Measurements from ENCODE around the gene KRTAP13-4. TPM values are rescaled to one million over a fixed set of nuclear protein-coding genes. Genes with fewer than 3 reads are reported as not detected.

KRTAP13-4 gene
- total and polyA plus RNA-seq, 11 donors, result not detected

GRCh38 chr21:30444204-30444603, 14.2 kb downstream of the KRTAP13-4 start:
- TF ChIP-seq CTCF (IDR thresholded peaks at IDR 0.05), result peak in 10 of 12 donors; percentile 5 to 53 (median 37)
- no peak for TF ChIP-seq POLR2A (IDR thresholded peaks at IDR 0.05)
- no peak overlapping the region for H3K27ac ChIP-seq
- H3K27me3 ChIP-seq, result no peaks in the 10 kb centered on the region
- intact Hi-C loops (cut with DNase I), result loop anchor here (2.0 to 10.0 kb wide), 5 partner anchors 288 to 643 kb away; no protein-coding TSS in a partner anchor
- ATAC-seq (peak; percentile 64 to 89 (median 82)), DNase-seq (peak in 1 of 5 donors; percentile 30)
- H3K4me3 ChIP-seq, result no peak overlapping the region
- WGBS, 4 donors, result 28 to 52% (median 43%) methylated on average over 1 of the region's 1 CpG
- no peaks in the 10 kb centered on the region for H3K4me1 ChIP-seq
- no peaks in the 10 kb centered on the region for H3K9me3 ChIP-seq
- H3K36me3 ChIP-seq, result no peaks in the 10 kb centered on the region

DNA sequence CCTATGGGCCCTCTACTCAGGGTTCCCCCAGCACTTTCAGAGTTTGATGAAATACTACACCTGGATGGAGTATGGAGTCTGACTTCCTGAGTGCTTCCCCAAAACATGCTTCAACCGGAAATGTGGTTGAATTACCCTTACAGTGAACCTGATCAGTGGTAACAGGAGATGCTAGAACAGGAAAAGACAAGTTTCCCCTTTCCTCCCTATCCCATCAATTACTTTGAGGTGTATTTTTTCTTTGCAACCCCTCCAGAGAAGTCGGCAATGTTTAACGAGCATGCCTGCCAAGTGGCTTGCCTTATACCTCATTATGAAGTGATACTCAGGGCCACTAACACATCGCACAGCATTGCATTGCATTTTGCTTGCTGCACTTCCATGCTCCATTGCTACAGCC, 17.0 kb downstream of the KRTAP13-4 start:
- Histone ChIP-seq H3K9me3 (no peaks in the 10 kb centered on the region), H3K4me3 (no peak overlapping the region), H3K4me1 (no peaks in the 10 kb centered on the region), H3K27me3 (no peaks in the 10 kb centered on the region), H3K36me3 (no peaks in the 10 kb centered on the region), H3K27ac (no peak overlapping the region)
- TF ChIP-seq CTCF (IDR thresholded peaks at IDR 0.05), result no peak
- TF ChIP-seq POLR2A (IDR thresholded peaks at IDR 0.05), result no peak
- ATAC-seq (no peak), DNase-seq (no peak)
- 56 to 75% (median 65%) methylated on average over 4 of the region's 4 CpGs for WGBS, 4 donors
- intact Hi-C loops (cut with DNase I), result loop anchor here in 6 of 10 donors (5.0 to 10.0 kb wide), 3 partner anchors 285 to 638 kb away; no protein-coding TSS in a partner anchor

GRCh38 chr21:30448514-30448913, 18.5 kb downstream of the KRTAP13-4 start:
- intact Hi-C loops (cut with DNase I), result loop anchor here in 6 of 10 donors (5.0 to 10.0 kb wide), 3 partner anchors 284 to 636 kb away; no protein-coding TSS in a partner anchor
- Histone ChIP-seq H3K27me3 (no peaks in the 10 kb centered on the region), H3K4me3 (no peak overlapping the region), H3K4me1 (no peaks in the 10 kb centered on the region), H3K9me3 (no peaks in the 10 kb centered on the region), H3K36me3 (no peaks in the 10 kb centered on the region), H3K27ac (no peak overlapping the region)
- DNase-seq (no peak), ATAC-seq (no peak)
- WGBS, 4 donors, result 84 to 89% (median 85%) methylated on average over 3 of the region's 3 CpGs
- TF ChIP-seq CTCF (IDR thresholded peaks at IDR 0.05), result no peak
- TF ChIP-seq POLR2A (IDR thresholded peaks at IDR 0.05), result no peak

GRCh38 chr21:30463713-30464112, 33.7 kb downstream of the KRTAP13-4 start:
- ATAC-seq (no peak), DNase-seq (no peak)
- intact Hi-C loops (cut with DNase I), result no loop called here
- no peak overlapping the region for H3K27ac ChIP-seq
- H3K9me3 ChIP-seq, result no peaks in the 10 kb centered on the region
- H3K36me3 ChIP-seq, result no peaks in the 10 kb centered on the region
- H3K4me1 ChIP-seq, result no peaks in the 10 kb centered on the region
- 57 to 68% (median 61%) methylated on average over 3 of the region's 3 CpGs for WGBS, 4 donors
- no peaks in the 10 kb centered on the region for H3K27me3 ChIP-seq
- no peak overlapping the region for H3K4me3 ChIP-seq
- TF ChIP-seq POLR2A (IDR thresholded peaks at IDR 0.05), result no peak
- TF ChIP-seq CTCF (IDR thresholded peaks at IDR 0.05), result peak in 6 of 12 donors; percentile 13 to 48 (median 40)

All from heart left ventricle (tissue), 16 donors.